Measurements from ENCODE around the gene PASK. TPM values are rescaled to one million over a fixed set of nuclear protein-coding genes. Genes with fewer than 3 reads are reported as not detected.

Gene PASK
- total RNA-seq, 2 experiments from 2014 or later: 71.3 to 74.8 TPM

GRCh38 chr2:241189093-241189855 is 40.0 kb upstream of the PASK start:
- no peaks in the 10 kb centered on the region for H3K4me1 Mint-ChIP-seq (ENCODE audit: low read depth)
- DNase-seq (no peak), ATAC-seq (no peak)
- no peaks in the 10 kb centered on the region for H3K9me3 Mint-ChIP-seq
- no peak overlapping the region for H3K4me3 Mint-ChIP-seq
- H3K36me3 Mint-ChIP-seq (ENCODE audit: low read depth): no peaks in the 10 kb centered on the region
- intact Hi-C loops (cut with micrococcal nuclease): no loop called here
- TF ChIP-seq CTCF (IDR thresholded peaks at IDR 0.05): no peak
- ChIA-PET POLR2A (no interaction called here), CTCF (no interaction called here)
- H3K27me3 Mint-ChIP-seq: no peaks in the 10 kb centered on the region
- no peak overlapping the region for H3K27ac Mint-ChIP-seq

GRCh38 chr2:241188361-241189092 is 39.3 kb upstream of the PASK start, which contains the start of gene ANO7:
Gene ANO7, plus strand, starts transcription at chr2:241188677. Its CDS starts 1,387 bp downstream, at chr2:241190064.
- POLR2A ChIA-PET: no interaction called here
- ATAC-seq (no peak), DNase-seq (no peak)
- Mint-ChIP-seq H3K27me3 (no peaks in the 10 kb centered on the region), H3K4me3 (no peak within 1 kb of the TSS), H3K36me3 (ENCODE audit: low read depth) (no peaks in the 10 kb centered on the region), H3K27ac (no peak within 1 kb of the TSS), H3K9me3 (no peaks in the 10 kb centered on the region), H3K4me1 (ENCODE audit: low read depth) (no peaks in the 10 kb centered on the region)
- no peak for TF ChIP-seq CTCF (IDR thresholded peaks at IDR 0.05)
- CTCF ChIA-PET: no interaction called here
- intact Hi-C loops (cut with micrococcal nuclease): no loop called here

GRCh38 chr2:241187918-241188234 is 38.6 kb upstream of the PASK start:
- intact Hi-C loops (cut with micrococcal nuclease): no loop called here
- H3K36me3 Mint-ChIP-seq (ENCODE audit: low read depth): no peaks in the 10 kb centered on the region
- TF ChIP-seq CTCF (IDR thresholded peaks at IDR 0.05): no peak
- no peak for ATAC-seq
- no peaks in the 10 kb centered on the region for H3K27me3 Mint-ChIP-seq
- no peak overlapping the region for H3K4me3 Mint-ChIP-seq
- ChIA-PET POLR2A (no interaction called here), CTCF (no interaction called here)
- DNase-seq: no peak
- no peaks in the 10 kb centered on the region for H3K4me1 Mint-ChIP-seq (ENCODE audit: low read depth)
- H3K9me3 Mint-ChIP-seq: no peaks in the 10 kb centered on the region
- H3K27ac Mint-ChIP-seq: no peak overlapping the region

- Mint-ChIP-seq H3K27me3 (no peaks in the 10 kb centered on the region), H3K9me3 (no peaks in the 10 kb centered on the region), H3K4me3 (no peak overlapping the region), H3K27ac (no peak overlapping the region), H3K4me1 (ENCODE audit: low read depth) (no peaks in the 10 kb centered on the region), H3K36me3 (ENCODE audit: low read depth) (peaks cover 2% of the 10 kb centered on the region)
- ChIA-PET POLR2A (no interaction called here), CTCF (no interaction called here)
- no peak for DNase-seq
- TF ChIP-seq CTCF (IDR thresholded peaks at IDR 0.05): no peak
- ATAC-seq: no peak
- intact Hi-C loops (cut with micrococcal nuclease): no loop called here
Observed at GRCh38 chr2:241187101-241187917, 38.0 kb upstream of the PASK start.

GRCh38 chr2:241185961-241186360 is 36.7 kb upstream of the PASK start:
- H3K27ac Mint-ChIP-seq: no peak overlapping the region
- H3K36me3 Mint-ChIP-seq (ENCODE audit: low read depth): peaks cover 3% of the 10 kb centered on the region
- no peaks in the 10 kb centered on the region for H3K4me1 Mint-ChIP-seq (ENCODE audit: low read depth)
- CTCF ChIA-PET: no interaction called here
- no peaks in the 10 kb centered on the region for H3K9me3 Mint-ChIP-seq
- intact Hi-C loops (cut with micrococcal nuclease): no loop called here
- TF ChIP-seq CTCF (IDR thresholded peaks at IDR 0.05): no peak
- ATAC-seq (no peak), DNase-seq (no peak)
- no peak overlapping the region for H3K4me3 Mint-ChIP-seq
- POLR2A ChIA-PET: no interaction called here
- no peaks in the 10 kb centered on the region for H3K27me3 Mint-ChIP-seq

Measured in activated CD8-positive, alpha-beta T cell treated with anti-CD3 and anti-CD28 coated beads for 36 hours (primary cell).